HG03378 (cell line): ENCODE data around the gene SH3RF2.
"Not testable (repeated sequence)": the region's sequence is repeated elsewhere in the genome, so short reads cannot be mapped to it uniquely, and the experiment has no call there.

Experiments used
- ATAC-seq: cut with Tn5 transposase; IDR thresholded peaks from one replicate; pipeline ENCODE4 v1.9.1; 2021; ENCODE audit warnings: mild to moderate bottlenecking, moderate library complexity; ENCODE audit not compliant: unreplicated experiment

The SH3RF2 gene

DNA sequence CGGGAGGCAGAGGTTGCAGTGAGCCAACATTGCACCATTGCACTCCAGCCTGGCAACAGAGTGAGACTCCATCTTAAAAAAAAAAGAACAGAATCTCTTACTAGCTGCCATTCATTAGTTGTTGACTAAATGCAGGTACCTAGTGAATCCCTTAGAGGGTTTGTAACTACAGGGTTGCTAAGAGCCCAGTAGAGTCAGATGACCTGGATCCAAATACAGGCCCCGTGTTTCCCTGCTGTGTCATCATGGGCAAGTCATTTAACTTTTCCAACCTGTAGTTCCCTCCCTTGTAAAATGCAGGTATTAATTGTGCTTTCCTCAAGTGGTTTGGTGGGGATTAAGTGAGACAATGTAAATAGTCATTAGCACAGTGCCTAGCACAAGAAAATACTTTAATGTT is 136.2 kb downstream of the SH3RF2 start:
- no peak for ATAC-seq

- ATAC-seq = no peak
Observed at GRCh38 chr5:146073239-146073900, 137.0 kb downstream of the SH3RF2 start.

GRCh38 chr5:146076028-146076427 is 139.7 kb downstream of the SH3RF2 start:
- ATAC-seq = no peak

DNA sequence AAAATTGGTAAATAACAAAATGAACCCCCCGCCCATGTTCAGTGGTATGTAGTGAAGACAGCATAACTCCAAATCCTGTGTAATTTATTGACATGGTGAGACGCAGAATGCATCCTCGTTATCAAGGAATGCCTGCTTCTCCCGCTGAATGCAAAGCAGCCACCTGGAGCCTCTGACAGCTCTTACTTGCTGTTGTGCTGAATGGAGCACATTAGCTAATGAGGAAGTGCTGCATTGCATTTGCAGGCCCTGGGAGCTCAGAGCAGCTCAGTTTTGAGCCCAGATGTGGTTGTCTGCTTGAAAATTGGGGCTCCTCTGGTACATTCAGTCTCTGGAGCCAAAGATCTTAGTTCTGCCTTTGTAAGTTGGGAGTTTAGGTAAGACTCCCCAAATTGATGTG is 140.1 kb downstream of the SH3RF2 start:
- ATAC-seq = no peak

DNA sequence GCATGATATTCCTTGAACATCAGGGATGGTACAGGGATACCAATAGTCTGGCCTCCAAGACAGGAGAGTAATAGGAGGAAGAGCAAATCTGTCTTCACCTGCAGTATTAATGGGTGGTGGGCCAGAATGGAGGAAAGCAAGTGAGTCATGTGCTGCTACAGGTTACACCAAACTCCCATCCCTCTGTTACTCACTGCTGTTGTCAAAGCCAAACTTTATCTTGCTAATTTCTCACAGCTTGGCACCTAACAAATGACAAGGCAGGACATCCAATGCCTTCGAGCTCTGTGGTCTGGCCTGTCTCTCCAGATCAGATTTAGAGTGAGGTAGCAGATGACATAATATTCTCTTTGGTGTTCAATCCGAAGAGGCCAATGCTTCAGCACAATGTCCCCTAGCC is 142.2 kb downstream of the SH3RF2 start:
- no peak for ATAC-seq

GRCh38 chr5:146079695-146080373 is 143.5 kb downstream of the SH3RF2 start:
- ATAC-seq = peak; percentile 39

DNA sequence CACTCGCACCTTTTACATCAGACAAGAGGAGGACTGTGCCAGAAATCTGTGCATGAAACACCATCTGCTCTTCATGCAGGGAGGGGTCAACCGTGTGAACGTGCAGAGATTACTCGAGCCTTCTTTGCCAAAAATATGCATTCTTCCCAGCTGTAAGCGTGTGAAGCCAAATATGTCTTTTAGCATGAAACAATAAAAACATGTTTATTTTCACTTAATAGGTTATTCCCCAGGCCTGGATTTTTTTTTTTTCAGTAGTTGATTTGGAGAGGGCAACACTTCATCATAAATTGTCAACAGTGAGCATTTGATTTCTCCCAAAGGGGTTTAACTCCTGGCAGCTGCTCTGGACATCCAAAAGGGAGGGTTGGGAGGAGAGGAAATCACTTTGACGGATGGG is 145.2 kb downstream of the SH3RF2 start:
- ATAC-seq = no peak

DNA sequence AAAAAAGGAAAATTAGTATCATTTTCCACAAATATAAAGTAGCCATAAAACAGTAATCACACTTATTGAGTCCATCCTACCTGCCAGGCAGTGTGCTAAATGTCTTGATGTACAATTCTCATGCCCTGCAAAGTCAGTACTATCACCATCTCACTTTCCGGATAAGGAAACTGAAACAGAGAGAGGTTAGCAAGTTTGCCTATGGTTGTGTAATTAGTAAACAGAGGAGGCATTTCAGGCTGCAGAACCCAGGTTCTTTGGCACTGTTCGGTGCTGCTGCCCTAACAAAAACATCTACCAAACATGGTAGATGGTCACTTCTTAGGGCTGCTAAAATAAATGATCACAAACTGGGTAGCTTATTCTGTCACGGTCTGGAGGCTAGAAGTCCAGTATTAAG is 146.4 kb downstream of the SH3RF2 start:
- ATAC-seq = peak; percentile 90

GRCh38 chr5:146084376-146084775 is 148.0 kb downstream of the SH3RF2 start:
- no peak for ATAC-seq

DNA sequence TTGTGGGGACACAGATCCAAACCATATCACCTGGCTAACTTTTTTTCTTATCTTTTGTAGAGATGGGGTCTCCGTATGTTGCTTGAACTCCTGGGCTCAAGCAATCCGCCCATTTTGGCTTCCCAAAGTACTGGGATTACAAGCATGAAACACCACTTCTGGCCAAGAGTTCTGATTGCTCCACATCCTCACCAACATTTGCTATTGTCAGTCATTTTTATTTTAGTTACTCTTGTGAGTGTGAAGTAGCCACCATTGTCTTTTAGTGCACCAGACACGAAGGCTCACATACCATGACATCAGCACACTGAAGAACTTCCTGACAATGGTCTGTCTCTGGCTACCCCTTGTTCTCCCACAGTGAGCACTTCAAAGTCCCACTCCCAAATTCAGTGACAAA is 151.7 kb downstream of the SH3RF2 start:
- no peak for ATAC-seq

DNA sequence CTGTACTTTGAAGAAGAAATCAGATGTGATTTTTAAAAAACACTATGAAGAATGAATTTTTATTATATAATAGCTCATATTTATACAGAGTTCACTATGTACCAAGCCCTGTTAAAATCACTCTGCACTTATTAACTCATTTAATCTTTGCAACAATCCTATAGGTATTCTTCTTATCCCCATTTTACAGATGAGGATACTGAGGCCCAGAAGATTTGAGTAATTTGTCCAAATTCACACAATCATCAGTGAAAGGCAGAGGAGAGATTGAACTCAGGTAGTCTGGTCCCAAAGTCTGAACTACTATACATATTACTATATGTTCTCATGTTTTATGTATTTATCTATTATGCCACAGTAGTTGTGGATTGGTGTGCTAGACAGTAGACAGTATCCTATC is 152.9 kb downstream of the SH3RF2 start:
- ATAC-seq = no peak

DNA sequence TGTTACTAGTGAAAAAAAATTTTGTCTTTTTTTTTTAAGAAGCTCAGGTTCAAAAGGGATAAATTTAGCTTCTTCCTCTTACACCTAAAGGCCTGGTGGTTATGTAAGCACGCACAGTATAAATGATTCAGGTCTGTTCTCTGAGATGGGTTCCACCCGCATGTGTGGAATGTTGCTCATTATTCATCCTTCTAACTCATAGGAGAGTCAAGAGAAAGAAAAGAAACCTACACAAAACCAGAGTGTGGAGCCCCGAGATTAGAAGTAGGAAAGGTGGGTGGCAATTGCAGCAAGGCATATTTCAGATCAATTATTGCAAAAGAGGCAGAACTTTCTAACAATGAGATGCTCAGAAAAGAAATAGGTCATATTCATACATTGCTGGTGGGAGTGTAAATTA is 155.5 kb downstream of the SH3RF2 start:
- ATAC-seq = no peak

DNA sequence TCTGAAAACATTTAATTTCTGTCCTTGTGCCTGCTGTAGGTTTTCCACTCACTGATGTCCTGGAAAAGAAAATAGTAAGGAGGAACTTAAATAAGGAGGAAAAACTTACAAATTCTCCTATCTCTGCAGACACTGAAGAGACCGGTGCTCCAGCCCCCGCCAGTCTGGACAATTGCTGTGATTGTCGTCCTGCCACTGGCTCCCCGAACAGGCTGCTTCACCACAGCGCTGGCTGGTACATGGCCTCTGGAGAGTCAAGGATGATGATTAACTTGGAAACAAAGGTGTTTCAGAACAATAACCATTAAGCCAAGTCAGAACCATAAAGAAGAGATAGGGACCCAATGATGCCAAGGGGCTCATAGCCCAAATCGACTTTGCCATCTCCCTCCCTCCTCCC is 161.7 kb downstream of the SH3RF2 start:
- no peak for ATAC-seq

DNA sequence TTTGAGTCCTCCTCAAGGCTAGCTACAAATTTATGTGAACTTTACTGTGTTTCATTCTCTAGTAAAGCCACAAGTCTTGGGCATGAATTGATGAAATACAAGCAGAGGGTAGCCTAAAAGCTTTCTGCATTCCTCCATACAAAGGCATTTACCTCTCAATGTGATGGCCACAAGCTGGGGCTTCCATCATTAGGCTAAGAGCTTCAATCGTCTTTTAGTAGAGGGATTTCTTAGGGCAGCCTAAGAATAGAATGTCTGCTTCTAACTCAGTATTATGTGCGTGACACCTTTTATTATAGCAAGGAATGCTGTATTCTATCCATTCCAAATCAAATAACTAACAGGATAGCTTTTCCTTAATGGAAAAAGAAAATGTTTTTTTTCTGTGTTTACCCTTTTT is 165.3 kb downstream of the SH3RF2 start:
- ATAC-seq = no peak

DNA sequence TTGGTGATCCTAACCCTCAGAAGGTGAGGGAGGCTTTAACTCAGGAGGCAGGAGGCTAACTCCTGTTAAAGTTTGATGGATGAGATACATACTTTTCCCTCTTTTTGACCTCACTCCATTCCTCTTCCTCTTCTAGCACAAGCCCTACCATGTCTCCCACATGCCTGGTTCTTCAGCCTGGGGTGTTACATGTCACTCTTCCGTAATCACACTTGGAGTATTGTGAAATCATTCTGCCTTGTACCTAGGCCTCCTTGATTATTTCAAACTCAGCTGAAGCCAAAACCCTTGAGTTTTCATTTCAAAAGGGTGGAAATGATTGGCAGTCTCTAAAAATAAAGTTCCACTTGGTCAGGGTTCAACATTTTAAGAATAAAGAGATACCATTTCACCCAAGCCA is 167.2 kb downstream of the SH3RF2 start:
- no peak for ATAC-seq

DNA sequence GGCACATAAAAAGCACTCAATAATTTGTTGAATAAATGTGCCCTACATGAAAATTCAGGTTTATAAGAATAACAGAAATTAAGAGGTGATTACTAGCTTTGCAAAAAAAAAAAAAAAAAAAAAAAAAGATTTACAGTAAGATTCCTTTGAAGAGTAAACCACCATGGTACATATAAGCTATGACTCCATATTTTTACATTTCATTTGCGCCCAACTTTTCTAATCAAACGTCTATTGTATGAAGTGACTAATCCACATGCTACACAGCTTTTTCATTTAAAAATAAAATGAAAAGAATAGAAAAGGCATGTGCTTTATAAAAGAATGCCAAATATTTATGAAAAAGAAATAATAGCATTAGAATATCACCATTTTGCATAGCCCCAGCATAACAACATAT is 169.1 kb downstream of the SH3RF2 start, which contains the start of gene PLAC8L1:
Gene PLAC8L1, minus strand, starts transcription at position 101 of the 400 bp plus-strand sequence. CDS start 1,266 bp downstream, outside the sequence.
- ATAC-seq = no peak

- ATAC-seq = no peak
Observed at GRCh38 chr5:146107901-146108300, 171.5 kb downstream of the SH3RF2 start.

DNA sequence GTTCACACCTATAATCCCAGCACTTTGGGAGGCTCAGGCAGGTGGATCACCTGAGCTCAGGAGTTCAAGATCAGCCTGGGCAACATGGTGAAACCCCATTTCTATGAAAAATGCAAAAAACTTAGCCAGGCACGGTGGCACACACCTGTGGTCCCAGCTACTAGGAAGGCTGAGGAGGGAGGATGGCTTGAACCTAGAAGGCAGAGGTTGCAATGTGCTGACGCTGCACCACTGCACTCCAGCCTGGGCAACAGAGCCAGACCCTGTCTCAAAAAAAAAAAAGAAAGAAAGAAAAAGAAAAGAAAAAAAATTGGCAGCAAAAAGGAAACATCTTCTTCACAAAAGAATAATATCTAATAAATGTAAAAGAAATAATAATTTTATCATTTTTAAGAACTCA is 172.5 kb downstream of the SH3RF2 start:
- ATAC-seq = not testable (repeated sequence)

GRCh38 chr5:146109379-146109778 is 173.0 kb downstream of the SH3RF2 start:
- ATAC-seq = no peak

DNA sequence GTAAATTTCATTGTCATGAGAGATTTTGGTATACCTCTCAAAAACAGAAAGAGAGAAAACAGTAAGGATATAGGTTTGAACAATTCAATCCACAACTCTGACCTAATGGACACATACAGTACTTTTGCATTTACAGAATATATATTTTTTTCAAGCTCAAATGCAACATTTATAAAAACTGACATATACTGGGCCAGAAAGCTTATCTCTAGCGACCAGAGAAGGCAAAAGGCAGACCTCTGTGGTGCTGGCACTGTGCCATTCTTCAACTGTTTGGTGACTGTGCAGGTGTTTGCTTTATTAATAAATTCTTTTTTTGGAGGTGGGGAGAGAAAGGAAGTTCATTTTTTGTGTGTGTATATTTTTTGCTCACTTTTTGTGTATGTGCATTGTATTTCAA is 175.0 kb downstream of the SH3RF2 start:
- ATAC-seq = no peak

DNA sequence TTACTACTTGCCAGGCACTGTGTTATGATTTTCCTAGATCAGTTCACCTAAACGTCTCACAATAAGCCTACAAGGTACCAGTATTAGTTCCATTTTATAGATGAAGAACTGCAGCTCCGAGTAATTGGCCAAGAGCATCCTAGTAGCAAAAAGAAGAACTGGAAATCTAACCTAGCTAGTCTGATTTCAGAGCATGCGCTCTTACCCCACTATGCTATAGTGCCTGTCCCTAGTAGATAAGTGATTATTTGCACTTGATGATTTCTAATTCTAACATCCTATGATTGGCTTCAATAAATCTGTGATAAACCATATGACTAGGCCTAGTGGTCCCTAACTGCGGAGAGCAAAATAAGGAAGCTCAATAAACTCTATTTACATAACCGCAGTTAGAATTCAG is 176.1 kb downstream of the SH3RF2 start:
- ATAC-seq = no peak
